Testis (tissue), 3 donors: ENCODE results near the gene CLEC2L. TPM values are rescaled to one million over a fixed set of nuclear protein-coding genes. Genes with fewer than 3 reads are reported as not detected.

Source experiments
- DNase-seq: peaks from one replicate; pipeline ENCODE4 v3.0.0-alpha.2; 2019
- H3K27ac ChIP-seq, 2 donors: fragments of 200-600 bp; sonication (generic); one replicate each; pipeline ENCODE4 v1.5.1; 2019
- H3K27me3 ChIP-seq: fragments of 200-600 bp; sonication (generic); one replicate; pipeline ENCODE4 v1.5.1; 2019
- H3K36me3 ChIP-seq: fragments of 200-600 bp; sonication (generic); one replicate; pipeline ENCODE4 v1.5.1; 2017; ENCODE audit warnings: low read depth; ENCODE audit errors: missing control alignments
- H3K4me1 ChIP-seq: fragments of 200-600 bp; sonication (generic); one replicate; pipeline ENCODE4 v1.5.1; 2019
- H3K4me3 ChIP-seq, 2 donors: fragments of 200-600 bp; sonication (generic); one replicate each; pipeline ENCODE4 v1.5.1; 2017 to 2019
- H3K9me3 ChIP-seq: fragments of 200-600 bp; sonication (generic); one replicate; pipeline ENCODE4 v1.5.1; 2017
- POLR2A ChIP-seq: fragments of 450-650 bp; IDR thresholded peaks from one replicate; pipeline ENCODE4 v1.6.1; 2017; ENCODE audit warnings: antibody characterized with exemption, mild to moderate bottlenecking, moderate library complexity
- WGBS, 2 donors: methylation state at CpG; one replicate each; pipeline ENCODE4 v1.1.5; 2018; 5-methylcytosine and 5-hydroxymethylcytosine counted together
- intact Hi-C: fragments of 100-400 bp; cut with DNase I; formaldehyde crosslinking; loops from one replicate; pipeline ENCODE4 v1.15.1; 2023; ENCODE audit warnings: low total_unique reads
- polyA plus RNA-seq: library from polyadenylated mRNA; stranded (reverse); fragments of 350-450 nt; fragmentation: Illumina TruSeq; extraction: RNeasy Lipid Tissue Mini Kit (QIAGEN cat#74804); gene quantifications from one replicate; pipeline ENCODE4 v1.2.3, GENCODE V29; 2014; ENCODE audit warnings: low read depth, low replicate concordance; ENCODE audit not compliant: insufficient read depth
- total RNA-seq, 2 donors: library from RNA; depleted of rRNA; stranded (reverse); fragments of >200 nt; gene quantifications; one replicate each; pipeline ENCODE4 v1.2.3, GENCODE V29; 2016
- TF ChIP-seq, protein P1 (sequence below), 3 experiments: fragments of 450-650 bp in 2 of 3; fragments of 200-600 bp in 1 of 3; sonication (generic) in 1 of 3; IDR thresholded peaks; one replicate each; pipeline ENCODE4 v1.5.1; 2016 to 2019; ENCODE audit warnings: antibody characterized with exemption in 3 of 3, mild to moderate bottlenecking in 2 of 3, moderate library complexity in 1 of 3

The CLEC2L gene
- total and polyA plus RNA-seq, 3 donors from 2014 or later = 0.79 to 1.6 (median 0.81) TPM

DNA sequence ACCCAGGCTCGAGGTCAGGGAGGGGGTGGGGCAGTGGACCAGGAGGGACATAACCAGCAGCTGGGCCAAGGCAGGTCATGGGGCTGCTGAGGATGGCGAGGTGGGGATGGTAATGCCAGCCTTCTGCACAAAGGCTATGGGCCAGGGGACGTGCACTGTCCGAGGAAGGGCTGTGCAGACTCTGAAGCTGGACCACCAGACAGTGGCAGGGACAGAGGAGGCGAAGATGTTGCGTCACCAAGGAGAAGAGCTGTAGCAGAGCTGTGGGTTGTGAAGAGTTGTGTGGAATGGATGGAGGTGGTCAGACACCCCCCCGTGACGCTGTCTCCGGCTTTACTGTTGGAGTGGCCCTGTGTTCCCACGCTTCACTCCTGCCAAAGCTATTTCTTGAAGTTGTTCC lies 1.8 kb downstream of the CLEC2L start:
- Histone ChIP-seq H3K4me3 (no peak overlapping the region), H3K27ac (no peak overlapping the region), H3K36me3 (no peaks in the 10 kb centered on the region), H3K4me1 (no peaks in the 10 kb centered on the region), H3K27me3 (no peaks in the 10 kb centered on the region), H3K9me3 (no peaks in the 10 kb centered on the region)
- 87 to 93% methylated on average over 10 of the region's 10 CpGs for WGBS, 2 donors
- TF ChIP-seq, protein P1, sequence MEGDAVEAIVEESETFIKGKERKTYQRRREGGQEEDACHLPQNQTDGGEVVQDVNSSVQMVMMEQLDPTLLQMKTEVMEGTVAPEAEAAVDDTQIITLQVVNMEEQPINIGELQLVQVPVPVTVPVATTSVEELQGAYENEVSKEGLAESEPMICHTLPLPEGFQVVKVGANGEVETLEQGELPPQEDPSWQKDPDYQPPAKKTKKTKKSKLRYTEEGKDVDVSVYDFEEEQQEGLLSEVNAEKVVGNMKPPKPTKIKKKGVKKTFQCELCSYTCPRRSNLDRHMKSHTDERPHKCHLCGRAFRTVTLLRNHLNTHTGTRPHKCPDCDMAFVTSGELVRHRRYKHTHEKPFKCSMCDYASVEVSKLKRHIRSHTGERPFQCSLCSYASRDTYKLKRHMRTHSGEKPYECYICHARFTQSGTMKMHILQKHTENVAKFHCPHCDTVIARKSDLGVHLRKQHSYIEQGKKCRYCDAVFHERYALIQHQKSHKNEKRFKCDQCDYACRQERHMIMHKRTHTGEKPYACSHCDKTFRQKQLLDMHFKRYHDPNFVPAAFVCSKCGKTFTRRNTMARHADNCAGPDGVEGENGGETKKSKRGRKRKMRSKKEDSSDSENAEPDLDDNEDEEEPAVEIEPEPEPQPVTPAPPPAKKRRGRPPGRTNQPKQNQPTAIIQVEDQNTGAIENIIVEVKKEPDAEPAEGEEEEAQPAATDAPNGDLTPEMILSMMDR (IDR thresholded peaks at IDR 0.05) = no peak
- TF ChIP-seq POLR2A = no peak
- intact Hi-C loops = no loop called here
- DNase-seq = no peak

DNA sequence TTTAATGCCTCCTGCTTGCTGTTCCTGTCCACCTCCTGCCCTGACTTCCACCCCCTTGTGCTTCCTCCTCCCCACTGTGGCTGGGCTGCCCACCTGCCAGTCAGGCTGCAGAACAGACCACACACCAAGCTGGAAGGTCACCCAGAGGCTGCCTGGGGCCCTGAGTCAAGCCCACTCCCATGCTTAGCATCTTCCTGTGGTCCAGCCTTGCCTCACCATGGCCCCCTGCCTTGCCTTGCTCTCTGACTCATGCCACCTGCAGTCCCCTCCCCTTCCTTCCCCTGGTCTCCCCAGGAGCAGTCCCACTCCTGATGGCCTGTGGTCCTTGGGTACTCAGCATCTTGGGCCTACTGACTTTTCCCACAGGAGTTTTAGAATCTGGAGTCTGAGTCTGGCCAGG lies 2.3 kb downstream of the CLEC2L start:
- TF ChIP-seq, protein P1 (IDR thresholded peaks at IDR 0.05) = no peak
- TF ChIP-seq POLR2A = no peak
- H3K4me1 ChIP-seq = no peaks in the 10 kb centered on the region
- H3K9me3 ChIP-seq = no peaks in the 10 kb centered on the region
- no peaks in the 10 kb centered on the region for H3K36me3 ChIP-seq
- DNase-seq = no peak
- H3K27me3 ChIP-seq = no peaks in the 10 kb centered on the region
- no peak overlapping the region for H3K27ac ChIP-seq
- no peak overlapping the region for H3K4me3 ChIP-seq
- intact Hi-C loops = no loop called here

DNA sequence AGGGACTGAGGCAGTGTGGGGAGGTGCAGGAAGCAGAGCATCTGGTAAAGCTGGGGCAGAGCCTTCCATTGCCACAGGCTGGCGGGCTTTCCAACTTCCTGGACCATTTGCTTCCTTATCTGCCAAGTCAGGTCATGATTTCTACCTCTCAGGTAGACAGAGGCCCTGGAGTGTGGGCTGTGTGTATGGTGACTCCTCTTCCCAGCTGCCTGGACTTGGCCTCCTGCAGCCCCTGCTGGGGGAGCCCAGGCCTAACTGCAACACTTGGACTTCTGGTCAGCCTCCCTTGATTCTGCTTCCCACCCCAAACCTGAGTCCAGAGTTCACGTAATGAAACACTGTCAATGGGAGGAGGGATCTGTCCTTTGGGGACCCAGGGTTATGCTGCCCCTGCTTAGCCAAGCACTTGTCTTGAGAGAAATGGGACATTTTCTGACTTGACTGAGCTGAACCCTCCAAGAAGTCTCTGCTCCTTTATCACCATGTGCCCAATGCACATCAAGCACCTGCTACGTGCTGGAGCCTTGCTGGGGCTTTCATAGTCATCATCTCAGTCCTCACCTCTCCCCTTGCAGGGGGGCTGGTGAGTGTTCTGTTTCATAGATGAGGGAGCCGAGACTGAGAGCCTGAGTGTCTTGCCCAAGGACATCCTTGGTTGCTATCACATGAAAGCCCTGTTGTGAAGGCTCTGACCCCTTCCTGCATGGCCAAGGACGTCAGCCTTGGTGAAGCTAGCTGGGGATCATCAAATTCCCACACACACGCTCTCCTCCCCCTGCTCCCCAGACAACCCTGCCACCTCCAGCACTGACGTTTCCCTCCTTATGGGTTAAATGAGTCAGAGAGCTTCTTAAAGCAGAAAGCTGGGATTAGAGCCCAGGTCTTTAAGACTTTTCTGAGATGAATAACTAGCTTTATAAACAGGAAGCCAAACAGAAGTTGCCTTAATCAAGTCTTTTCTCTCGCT lies 3.4 kb downstream of the CLEC2L start:
- WGBS, 2 donors = 52 to 63% methylated on average over 6 to 7 of the region's 8 CpGs
- TF ChIP-seq, protein P1 (IDR thresholded peaks at IDR 0.05) = no peak
- TF ChIP-seq POLR2A = no peak
- H3K27me3 ChIP-seq = no peaks in the 10 kb centered on the region
- no peak overlapping the region for H3K27ac ChIP-seq
- no peaks in the 10 kb centered on the region for H3K9me3 ChIP-seq
- no peak for DNase-seq
- intact Hi-C loops = no loop called here
- no peak overlapping the region for H3K4me3 ChIP-seq
- H3K4me1 ChIP-seq = no peaks in the 10 kb centered on the region
- no peaks in the 10 kb centered on the region for H3K36me3 ChIP-seq

DNA sequence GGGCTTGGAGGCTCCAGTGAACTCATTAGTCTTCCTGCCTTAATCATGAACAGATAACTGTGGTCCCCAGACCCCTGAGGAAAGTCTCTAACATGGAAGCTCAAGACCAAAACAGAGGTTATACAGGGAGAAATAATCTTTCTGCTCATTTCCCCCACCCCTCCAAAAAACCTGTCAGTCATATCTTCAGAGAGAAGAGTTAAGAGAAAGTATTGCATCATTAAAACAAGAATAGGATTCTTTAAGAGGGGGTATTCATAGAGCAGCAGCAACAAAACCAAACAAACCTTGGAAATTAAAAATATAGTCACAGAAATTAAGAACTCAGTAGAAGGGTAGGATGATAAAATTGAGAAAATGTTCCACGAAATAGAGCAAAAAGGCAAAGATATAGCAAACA lies 7.6 kb downstream of the CLEC2L start:
- H3K4me3 ChIP-seq = no peak overlapping the region
- TF ChIP-seq POLR2A = no peak
- TF ChIP-seq, protein P1 (IDR thresholded peaks at IDR 0.05) = no peak
- WGBS, 2 donors = 70 to 95% methylated on average over 1 of the region's 1 CpG
- no peaks in the 10 kb centered on the region for H3K4me1 ChIP-seq
- H3K27ac ChIP-seq = no peak overlapping the region
- H3K27me3 ChIP-seq = no peaks in the 10 kb centered on the region
- no peaks in the 10 kb centered on the region for H3K9me3 ChIP-seq
- H3K36me3 ChIP-seq = no peaks in the 10 kb centered on the region
- no peak for DNase-seq
- intact Hi-C loops = no loop called here
